Esophagus (tissue), 2 donors: ENCODE measurements around the gene TMEM50B. TPM values are rescaled to one million over a fixed set of nuclear protein-coding genes. Genes with fewer than 3 reads are reported as not detected.

ENCODE experiments used
- H3K27ac ChIP-seq, 2 donors: one replicate each; pipeline ENCODE4 v1.5.1; 2013; ENCODE audit warnings: low read depth in 2 of 2, mild to moderate bottlenecking in 2 of 2, inconsistent platforms in 1 of 2, low read length in 1 of 2, moderate library complexity in 1 of 2
- H3K27me3 ChIP-seq, 2 donors: one replicate each; pipeline ENCODE4 v1.6.1; 2013; ENCODE audit warnings: low read length in 2 of 2, control low read depth in 1 of 2, mild to moderate bottlenecking in 1 of 2; ENCODE audit not compliant: insufficient read depth in 2 of 2, control insufficient read depth in 1 of 2
- H3K36me3 ChIP-seq, 2 donors: one replicate each; pipeline ENCODE4 v1.6.1; 2013; ENCODE audit warnings: low read length in 1 of 2; ENCODE audit not compliant: control insufficient read depth in 2 of 2, insufficient read depth in 2 of 2
- H3K4me1 ChIP-seq, 2 donors: one replicate each; pipeline ENCODE4 v1.6.1; 2013; ENCODE audit warnings: low read length in 1 of 2; ENCODE audit not compliant: control insufficient read depth in 2 of 2, insufficient read depth in 2 of 2
- H3K4me3 ChIP-seq, 2 donors: one replicate each; pipeline ENCODE4 v1.5.1; 2013; ENCODE audit warnings: low read length in 2 of 2, mild to moderate bottlenecking in 2 of 2, low read depth in 1 of 2, moderate library complexity in 1 of 2
- H3K9me3 ChIP-seq, 2 donors: one replicate each; pipeline ENCODE4 v1.6.1; 2013; ENCODE audit warnings: mild to moderate bottlenecking in 2 of 2, low read depth in 1 of 2, low read length in 1 of 2, moderate library complexity in 1 of 2; ENCODE audit not compliant: control insufficient read depth in 2 of 2, insufficient read depth in 1 of 2
- WGBS, 2 donors: extraction: QIAGEN DNeasy Blood & Tissue Kit; methylation state at CpG; one replicate each; pipeline ENCODE4 v1.1.7; 2013; 5-methylcytosine and 5-hydroxymethylcytosine counted together
- polyA plus RNA-seq, 2 donors: library from polyadenylated mRNA; stranded (reverse); fragments of 200-250 nt; gene quantifications; one replicate each; pipeline ENCODE4 v1.2.3, GENCODE V29; 2013
- donor health status: healthy with polysubstance abuse.
- donor health status: Bipolar disorder and iron deficiency.

The TMEM50B gene
- polyA plus RNA-seq, 2 donors: 20.3 to 27.4 TPM

- Histone ChIP-seq H3K9me3 (no peaks in the 10 kb centered on the region), H3K4me1 (no peaks in the 10 kb centered on the region), H3K36me3 (peaks cover 5 to 12% of the 10 kb centered on the region in 2 donors), H3K27ac (no peak overlapping the region), H3K27me3 (no peaks in the 10 kb centered on the region), H3K4me3 (no peak overlapping the region)
- WGBS, 2 donors: 70 to 73% methylated on average over 6 of the region's 6 CpGs
Measured at GRCh38 chr21:33437140-33437539, 42.6 kb downstream of the TMEM50B start.

GRCh38 chr21:33434770-33435360 lies 44.9 kb downstream of the TMEM50B start:
- Histone ChIP-seq H3K4me3 (no peak overlapping the region), H3K9me3 (no peaks in the 10 kb centered on the region), H3K36me3 (peaks cover 5 to 14% of the 10 kb centered on the region in 2 donors), H3K4me1 (no peaks in the 10 kb centered on the region), H3K27me3 (no peaks in the 10 kb centered on the region), H3K27ac (peak overlapping the region; percentile 96 to 97)
- WGBS, 2 donors: 38 to 49% methylated on average over 5 of the region's 5 CpGs

GRCh38 chr21:33433425-33434114 lies 46.2 kb downstream of the TMEM50B start:
- Histone ChIP-seq H3K4me3 (no peak overlapping the region), H3K36me3 (peaks cover 5 to 14% of the 10 kb centered on the region in 2 donors), H3K9me3 (no peaks in the 10 kb centered on the region), H3K27ac (peak overlapping the region; percentile 64 to 97), H3K27me3 (no peaks in the 10 kb centered on the region), H3K4me1 (peaks cover 0 to 4% of the 10 kb centered on the region in 2 donors)
- 76 to 82% methylated on average over 8 of the region's 8 CpGs for WGBS, 2 donors

GRCh38 chr21:33433001-33433400 lies 46.8 kb downstream of the TMEM50B start:
- Histone ChIP-seq H3K9me3 (no peaks in the 10 kb centered on the region), H3K27ac (peak overlapping the region; percentile 6 to 52), H3K4me3 (no peak overlapping the region), H3K4me1 (peaks cover 0 to 4% of the 10 kb centered on the region in 2 donors), H3K36me3 (peaks cover 5 to 14% of the 10 kb centered on the region in 2 donors), H3K27me3 (no peaks in the 10 kb centered on the region)
- WGBS, 2 donors: 91 to 94% methylated on average over 8 of the region's 8 CpGs

GRCh38 chr21:33432496-33432895 lies 47.3 kb downstream of the TMEM50B start:
- Histone ChIP-seq H3K27me3 (no peaks in the 10 kb centered on the region), H3K4me1 (peaks cover 0 to 4% of the 10 kb centered on the region in 2 donors), H3K4me3 (no peak overlapping the region), H3K9me3 (no peaks in the 10 kb centered on the region), H3K27ac (no peak overlapping the region), H3K36me3 (peaks cover 5 to 14% of the 10 kb centered on the region in 2 donors)
- WGBS, 2 donors: 89 to 93% methylated on average over 6 of the region's 6 CpGs

GRCh38 chr21:33430858-33431257 lies 48.9 kb downstream of the TMEM50B start:
- Histone ChIP-seq H3K36me3 (peaks cover 5 to 19% of the 10 kb centered on the region in 2 donors), H3K4me3 (no peak overlapping the region), H3K4me1 (peaks cover 0 to 7% of the 10 kb centered on the region in 2 donors), H3K27ac (no peak overlapping the region), H3K27me3 (no peaks in the 10 kb centered on the region), H3K9me3 (no peaks in the 10 kb centered on the region)
- WGBS, 2 donors: 80 to 99% methylated on average over 3 of the region's 3 CpGs

- Histone ChIP-seq H3K4me3 (no peak overlapping the region), H3K4me1 (peaks cover 0 to 7% of the 10 kb centered on the region in 2 donors), H3K36me3 (peaks cover 14 to 22% of the 10 kb centered on the region in 2 donors), H3K27ac (peak overlapping the region; percentile 89 to 91), H3K9me3 (no peaks in the 10 kb centered on the region), H3K27me3 (no peaks in the 10 kb centered on the region)
- WGBS, 2 donors: 45 to 52% methylated on average over 6 to 8 of the region's 8 CpGs
Measured at GRCh38 chr21:33428669-33429068, 51.1 kb downstream of the TMEM50B start.

GRCh38 chr21:33427051-33427450 lies 52.7 kb downstream of the TMEM50B start:
- 69 to 87% methylated on average over 7 of the region's 7 CpGs for WGBS, 2 donors
- no peaks in the 10 kb centered on the region for H3K27me3 ChIP-seq
- H3K36me3 ChIP-seq: peaks cover 9 to 13% of the 10 kb centered on the region in 2 donors
- no peaks in the 10 kb centered on the region for H3K9me3 ChIP-seq
- peaks cover 0 to 7% of the 10 kb centered on the region in 2 donors for H3K4me1 ChIP-seq
- H3K27ac ChIP-seq: peak overlapping the region in 1 of 2 donors; percentile 33
- H3K4me3 ChIP-seq: no peak overlapping the region

GRCh38 chr21:33425825-33426224 lies 53.9 kb downstream of the TMEM50B start:
- H3K27ac ChIP-seq: no peak overlapping the region
- H3K9me3 ChIP-seq: no peaks in the 10 kb centered on the region
- peaks cover 0 to 7% of the 10 kb centered on the region in 2 donors for H3K4me1 ChIP-seq
- H3K27me3 ChIP-seq: no peaks in the 10 kb centered on the region
- peaks cover 16 to 18% of the 10 kb centered on the region in 2 donors for H3K36me3 ChIP-seq
- no peak overlapping the region for H3K4me3 ChIP-seq
- WGBS, 2 donors: 68 to 73% methylated on average over 3 of the region's 3 CpGs
